ENCODE measurements around the gene FUT1. TPM values are rescaled to one million over a fixed set of nuclear protein-coding genes. Genes with fewer than 3 reads are reported as not detected.

The FUT1 gene
- total and polyA plus RNA-seq, 10 of the 15 experiments (the other 5 are each of a cell fraction or from before 2014, with no cell fraction given): 0.01 TPM; not detected in 9

- peak in 1 of 2 experiments; percentile 77; a peak in 2 of 4 replicates for TF ChIP-seq BHLHE40 (IDR thresholded peaks at IDR 0.05; ENCODE audit: borderline replicate concordance in 1 of 2, low read depth in 2 of 2, low read length in 1 of 2)
- TF ChIP-seq GATAD2B (conservative IDR thresholded peaks at IDR 0.05; ENCODE audit: low read depth): peak; percentile 84; the same call in 1 of the 2 replicates
- 0 out of 2 replicates have a peak, but pooled peaks have one; percentile 41 for TF ChIP-seq YY1 (IDR thresholded peaks at IDR 0.05; ENCODE audit: low read depth, low read length)
Observed at GRCh38 chr19:48738557-48739403, 13.7 kb downstream of the FUT1 start (continued).

DNA sequence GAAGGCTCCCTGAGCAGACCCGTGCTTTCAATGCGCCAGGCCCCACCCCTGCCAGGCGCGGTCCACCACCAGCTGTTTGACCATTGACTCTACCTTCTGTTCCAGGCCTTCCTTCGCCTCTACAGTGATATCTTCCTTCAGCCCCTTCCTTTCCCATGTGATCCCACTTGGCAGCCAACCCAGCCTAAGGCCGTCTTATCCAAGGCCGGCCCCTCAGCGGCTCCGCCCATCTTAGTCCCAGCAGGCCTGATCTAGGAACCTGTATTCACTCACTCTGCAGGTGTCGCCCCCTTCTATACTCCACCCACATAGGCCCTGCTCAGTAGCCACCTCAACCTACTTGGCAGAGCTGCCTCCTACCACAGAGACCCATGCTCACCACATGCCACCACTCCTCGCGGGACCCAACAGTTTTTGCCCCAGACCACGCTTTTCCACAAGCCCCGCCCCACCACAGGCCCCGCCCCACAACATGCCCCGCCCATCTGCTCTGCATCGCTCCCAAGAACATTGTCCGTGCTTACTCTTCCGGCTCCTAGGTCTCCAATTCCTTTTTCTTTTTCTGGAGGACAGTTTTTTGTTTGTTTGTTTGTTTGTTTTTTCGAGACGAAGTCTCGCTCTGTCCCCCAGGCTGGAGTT, 15.0 kb downstream of the FUT1 start:
- no peak for FAIRE-seq
- no peak for DNase-seq (ENCODE audit: low read depth, low spot score)
- H3K27me3 ChIP-seq (replicated peaks in 1 of 2; ENCODE audit: control insufficient read depth in 2 of 2, insufficient read depth in 2 of 2, low read length in 1 of 2): peaks cover 6 to 9% of the 10 kb centered on the region in 2 experiments; a peak in 3 of 4 replicates
- no peak for TF ChIP-seq PAX5 (IDR thresholded peaks at IDR 0.05; ENCODE audit: borderline replicate concordance, low read depth, low read length)
- TF ChIP-seq NBN (IDR thresholded peaks at IDR 0.05): no peak
- TF ChIP-seq, protein P1, sequence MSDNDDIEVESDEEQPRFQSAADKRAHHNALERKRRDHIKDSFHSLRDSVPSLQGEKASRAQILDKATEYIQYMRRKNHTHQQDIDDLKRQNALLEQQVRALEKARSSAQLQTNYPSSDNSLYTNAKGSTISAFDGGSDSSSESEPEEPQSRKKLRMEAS (IDR thresholded peaks at IDR 0.05; ENCODE audit: low read depth, low read length): no peak
- TF ChIP-seq, protein P2, sequence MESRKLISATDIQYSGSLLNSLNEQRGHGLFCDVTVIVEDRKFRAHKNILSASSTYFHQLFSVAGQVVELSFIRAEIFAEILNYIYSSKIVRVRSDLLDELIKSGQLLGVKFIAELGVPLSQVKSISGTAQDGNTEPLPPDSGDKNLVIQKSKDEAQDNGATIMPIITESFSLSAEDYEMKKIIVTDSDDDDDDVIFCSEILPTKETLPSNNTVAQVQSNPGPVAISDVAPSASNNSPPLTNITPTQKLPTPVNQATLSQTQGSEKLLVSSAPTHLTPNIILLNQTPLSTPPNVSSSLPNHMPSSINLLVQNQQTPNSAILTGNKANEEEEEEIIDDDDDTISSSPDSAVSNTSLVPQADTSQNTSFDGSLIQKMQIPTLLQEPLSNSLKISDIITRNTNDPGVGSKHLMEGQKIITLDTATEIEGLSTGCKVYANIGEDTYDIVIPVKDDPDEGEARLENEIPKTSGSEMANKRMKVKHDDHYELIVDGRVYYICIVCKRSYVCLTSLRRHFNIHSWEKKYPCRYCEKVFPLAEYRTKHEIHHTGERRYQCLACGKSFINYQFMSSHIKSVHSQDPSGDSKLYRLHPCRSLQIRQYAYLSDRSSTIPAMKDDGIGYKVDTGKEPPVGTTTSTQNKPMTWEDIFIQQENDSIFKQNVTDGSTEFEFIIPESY (IDR thresholded peaks at IDR 0.05): no peak
- ChIA-PET RAD21 (ENCODE audit: unreplicated experiment) (no interaction called here), POLR2A (no interaction called here), SMC1A (ENCODE audit: uncharacterized antibody, unreplicated experiment) (no interaction called here), CTCF (interaction anchor here (1.3 kb wide), 1 partner anchor 63 kb away, joined by 3 read pairs; no protein-coding TSS in a partner anchor)
- H4K20me1 ChIP-seq (ENCODE audit: control insufficient read depth, insufficient read depth): no peaks in the 10 kb centered on the region
- H2AFZ ChIP-seq (ENCODE audit: control insufficient read depth, low read depth, low read length): no peak overlapping the region
- no peaks in the 10 kb centered on the region for H3K36me3 ChIP-seq (ENCODE audit: control insufficient read depth in 2 of 2, insufficient read depth in 2 of 2, low read length in 1 of 2)
- no peaks in the 10 kb centered on the region for H3K79me2 ChIP-seq (ENCODE audit: control insufficient read depth, insufficient read depth, low read length)
- H3K4me3 ChIP-seq: no peak overlapping the region
- ATAC-seq: no peak
- H3K9me3 ChIP-seq (replicated peaks; ENCODE audit: control insufficient read depth, insufficient read depth, low read length): no peaks in the 10 kb centered on the region; the same call in 2 of the 3 replicates
- H3K4me2 ChIP-seq (ENCODE audit: control insufficient read depth, insufficient read depth): no peak overlapping the region
- no TSS peak for BruUV-seq (replicated peaks)
- 73% methylated on average over 21 of the region's 22 CpGs for WGBS (ENCODE audit: insufficient coverage, insufficient replicate concordance, low lambda C conversion rate, missing lambda C conversion rate)
- H3K4me1 ChIP-seq (ENCODE audit: control insufficient read depth, insufficient read depth, low read length): peaks cover 5% of the 10 kb centered on the region
- intact Hi-C loops (cut with micrococcal nuclease; ENCODE audit: unreplicated experiment): no loop called here
- no peak overlapping the region for H3K9ac ChIP-seq (ENCODE audit: control insufficient read depth, insufficient read depth, low read length)
- H3K27ac ChIP-seq (ENCODE audit: control insufficient read depth, insufficient read depth): no peak overlapping the region
- in situ Hi-C loops (cut with MboI): no loop called here

Measured in GM12878 (cell line).